Adipocyte (in vitro differentiated cells): Measurements from ENCODE around the gene SESTD1.
A peak's percentile ranks its signal among the peaks of the same experiment; 100 is the strongest.
"Not testable (repeated sequence)": the region's sequence is repeated elsewhere in the genome, so short reads cannot be mapped to it uniquely, and the experiment has no call there.

Experiments used
- DNase-seq: peaks from one replicate; pipeline ENCODE4 v3.0.0-alpha.2; 2015; ENCODE audit warnings: low read depth
- H3K27me3 ChIP-seq: replicated peaks from 2 replicates; pipeline ENCODE4 v1.7.0; 2013; ENCODE audit warnings: mild to moderate bottlenecking, low read length, moderate library complexity; ENCODE audit not compliant: control insufficient read depth, insufficient read depth
- H3K36me3 ChIP-seq: 2 replicates; pipeline ENCODE4 v1.7.0; 2013; ENCODE audit warnings: low read length, mild to moderate bottlenecking, moderate library complexity; ENCODE audit not compliant: control insufficient read depth, insufficient read depth, severe bottlenecking
- H3K4me1 ChIP-seq: 2 replicates; pipeline ENCODE4 v1.7.0; 2013; ENCODE audit warnings: mild to moderate bottlenecking, low read length, moderate library complexity; ENCODE audit not compliant: control insufficient read depth, insufficient read depth
- H3K4me3 ChIP-seq: 2 replicates; pipeline ENCODE4 v1.7.0; 2013; ENCODE audit warnings: mild to moderate bottlenecking, low read length, moderate library complexity
- H3K9ac ChIP-seq: 2 replicates; pipeline ENCODE4 v1.7.0; 2013; ENCODE audit warnings: mild to moderate bottlenecking, low read length, moderate library complexity
- H3K9me3 ChIP-seq: 2 replicates; pipeline ENCODE4 v1.7.0; 2013; ENCODE audit warnings: mild to moderate bottlenecking, low read length, moderate library complexity; ENCODE audit not compliant: control insufficient read depth

Gene SESTD1

DNA sequence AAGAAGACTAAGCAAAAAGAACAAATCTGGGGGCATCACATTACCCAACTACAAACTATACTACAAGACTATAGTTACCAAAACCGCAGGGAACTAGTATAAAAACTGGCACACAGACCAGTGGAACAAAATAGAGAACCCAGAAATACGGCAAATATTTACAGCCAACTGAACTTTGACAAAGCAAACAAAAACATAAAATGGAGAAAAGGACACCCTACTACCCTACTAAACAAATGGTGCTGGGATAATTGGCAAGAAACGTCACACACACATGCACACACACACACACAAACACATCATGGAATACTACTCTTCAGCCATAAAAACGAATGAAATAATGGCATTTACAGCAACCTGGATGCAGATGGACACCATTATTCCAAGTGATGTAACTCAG lies 53.3 kb downstream of the SESTD1 start:
- Histone ChIP-seq H3K9me3 (no peaks in the 10 kb centered on the region), H3K27me3 (no peaks in the 10 kb centered on the region), H3K9ac (no peak overlapping the region), H3K4me1 (no peaks in the 10 kb centered on the region), H3K36me3 (no peaks in the 10 kb centered on the region), H3K4me3 (no peak overlapping the region)
- no peak for DNase-seq

DNA sequence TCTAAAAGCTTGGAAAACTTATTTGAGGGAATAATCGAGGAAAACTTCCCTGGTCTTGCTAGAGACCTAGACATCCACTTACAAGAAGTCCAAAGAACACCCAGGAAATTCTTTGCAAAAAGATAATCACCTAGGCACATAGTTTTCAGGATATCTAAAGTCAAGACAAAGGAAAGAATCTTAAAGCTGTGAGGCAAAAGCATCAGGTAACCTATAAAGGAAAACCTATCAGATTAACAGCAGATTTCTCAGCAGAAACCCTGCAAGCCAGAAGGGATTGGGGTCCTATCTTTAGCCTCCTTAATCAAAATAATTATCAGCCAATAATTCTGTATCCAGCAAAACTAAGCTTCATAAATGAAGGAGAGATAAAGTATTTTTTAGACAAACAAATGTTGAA lies 56.4 kb downstream of the SESTD1 start:
- not testable (repeated sequence) for H3K27me3 ChIP-seq, H3K4me3 ChIP-seq, H3K9me3 ChIP-seq, H3K36me3 ChIP-seq, H3K4me1 ChIP-seq, DNase-seq, H3K9ac ChIP-seq

DNA sequence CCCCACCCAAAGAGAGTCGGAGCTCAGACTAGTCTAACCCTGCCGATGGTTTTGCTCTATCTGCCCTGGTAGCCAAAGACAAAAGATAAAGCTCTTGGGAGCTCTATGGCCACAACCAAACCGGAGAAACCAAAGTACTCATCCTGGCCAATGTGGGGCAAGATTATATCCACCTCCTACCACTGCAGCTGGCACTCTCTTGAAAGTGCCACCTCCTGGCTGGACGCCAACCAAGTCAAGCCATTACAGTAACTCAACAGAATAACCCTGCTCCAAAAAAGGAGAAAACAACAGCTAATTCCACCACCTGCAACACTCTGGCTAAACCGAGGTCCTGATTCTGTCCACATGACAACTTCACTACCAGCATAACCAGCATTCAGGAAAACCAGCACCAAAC lies 57.6 kb downstream of the SESTD1 start:
- no peak for DNase-seq
- H3K9me3 ChIP-seq = no peaks in the 10 kb centered on the region
- H3K27me3 ChIP-seq = no peaks in the 10 kb centered on the region

DNA sequence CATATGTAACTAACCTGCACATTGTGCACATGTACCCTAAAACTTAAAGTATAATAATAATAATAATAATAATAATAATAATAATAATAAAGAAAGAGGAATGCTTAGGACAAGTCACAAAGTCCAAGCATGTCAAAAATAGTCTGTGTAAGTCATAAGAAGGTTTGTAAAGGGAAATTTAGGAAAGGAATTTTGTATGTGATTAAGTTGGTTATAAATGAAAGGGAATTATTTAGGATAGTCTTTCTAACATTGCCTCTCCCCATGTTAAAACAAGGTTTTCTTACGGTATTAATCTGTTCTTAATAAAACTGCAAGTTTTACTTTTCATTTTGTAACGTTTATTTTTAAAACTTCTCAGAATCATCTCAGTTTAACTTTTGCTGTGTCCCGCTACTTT lies 62.8 kb downstream of the SESTD1 start:
- H3K4me3 ChIP-seq = no peak overlapping the region
- DNase-seq = no peak
- H3K4me1 ChIP-seq = no peaks in the 10 kb centered on the region
- no peaks in the 10 kb centered on the region for H3K36me3 ChIP-seq
- no peak overlapping the region for H3K9ac ChIP-seq
- H3K9me3 ChIP-seq = no peaks in the 10 kb centered on the region
- no peaks in the 10 kb centered on the region for H3K27me3 ChIP-seq

More for the DNA sequence above, 57.6 kb downstream of the SESTD1 start:
- Histone ChIP-seq H3K36me3 (no peaks in the 10 kb centered on the region), H3K9ac (no peak overlapping the region), H3K4me3 (no peak overlapping the region), H3K4me1 (no peaks in the 10 kb centered on the region)

DNA sequence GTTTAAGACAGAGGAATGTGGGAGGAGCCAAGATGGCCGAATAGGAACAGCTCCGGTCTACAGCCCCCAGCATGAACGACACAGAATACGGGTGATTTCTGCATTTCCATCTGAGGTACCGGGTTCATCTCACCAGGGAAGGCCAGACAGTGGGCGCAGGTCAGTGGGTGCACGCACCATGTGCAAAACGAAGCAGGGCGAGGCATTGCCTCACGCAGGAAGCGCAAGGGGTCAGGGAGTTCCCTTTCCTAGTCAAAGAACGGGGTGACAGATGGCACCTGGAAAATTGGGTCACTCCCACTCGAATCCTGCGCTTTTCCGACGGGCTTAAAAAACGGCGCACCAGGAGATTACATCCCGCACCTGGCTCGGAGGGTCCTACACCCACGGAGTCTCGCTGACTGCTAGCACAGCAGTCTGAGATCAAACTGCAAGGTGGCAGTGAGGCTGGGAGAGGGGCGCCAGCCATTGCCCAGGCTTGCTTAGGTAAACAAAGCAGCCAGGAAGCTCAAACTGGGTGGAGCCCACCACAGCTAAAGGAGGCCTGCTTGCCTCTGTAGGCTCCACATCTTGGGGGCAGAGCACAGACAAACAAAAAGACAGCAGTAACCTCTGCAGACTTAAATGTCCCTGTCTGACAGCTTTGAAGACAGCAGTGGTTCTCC lies 68.6 kb downstream of the SESTD1 start:
- not testable (repeated sequence) for H3K4me3 ChIP-seq

DNA sequence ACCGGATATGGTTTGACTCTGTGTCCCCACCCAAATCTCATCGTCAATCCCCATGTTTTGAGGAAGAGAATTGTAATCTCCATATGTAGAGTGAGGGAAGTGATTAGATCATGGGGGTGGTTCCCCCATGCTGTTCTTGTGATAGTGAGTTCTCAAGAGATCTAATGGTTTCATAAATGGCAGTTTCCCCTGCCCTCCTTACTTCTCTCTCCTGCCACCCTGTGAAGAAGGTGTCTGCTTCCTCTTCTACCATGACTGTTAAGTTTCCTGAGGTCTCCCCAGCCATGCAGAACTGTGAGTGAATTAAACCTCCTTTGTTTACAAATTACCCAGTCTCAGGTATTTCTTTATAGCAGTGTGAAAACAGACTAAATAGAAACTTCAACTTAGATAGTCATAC lies 69.5 kb downstream of the SESTD1 start:
- Histone ChIP-seq H3K27me3 (no peaks in the 10 kb centered on the region), H3K9me3 (peaks cover under 1% of the 10 kb centered on the region), H3K4me1 (peaks cover 28% of the 10 kb centered on the region), H3K4me3 (no peak overlapping the region), H3K36me3 (peaks cover under 1% of the 10 kb centered on the region), H3K9ac (no peak overlapping the region)
- DNase-seq = no peak

More for the DNA sequence above, 68.6 kb downstream of the SESTD1 start:
- not testable (repeated sequence) for DNase-seq, H3K36me3 ChIP-seq, H3K27me3 ChIP-seq, H3K9ac ChIP-seq, H3K9me3 ChIP-seq
- peaks cover 28% of the 10 kb centered on the region for H3K4me1 ChIP-seq

DNA sequence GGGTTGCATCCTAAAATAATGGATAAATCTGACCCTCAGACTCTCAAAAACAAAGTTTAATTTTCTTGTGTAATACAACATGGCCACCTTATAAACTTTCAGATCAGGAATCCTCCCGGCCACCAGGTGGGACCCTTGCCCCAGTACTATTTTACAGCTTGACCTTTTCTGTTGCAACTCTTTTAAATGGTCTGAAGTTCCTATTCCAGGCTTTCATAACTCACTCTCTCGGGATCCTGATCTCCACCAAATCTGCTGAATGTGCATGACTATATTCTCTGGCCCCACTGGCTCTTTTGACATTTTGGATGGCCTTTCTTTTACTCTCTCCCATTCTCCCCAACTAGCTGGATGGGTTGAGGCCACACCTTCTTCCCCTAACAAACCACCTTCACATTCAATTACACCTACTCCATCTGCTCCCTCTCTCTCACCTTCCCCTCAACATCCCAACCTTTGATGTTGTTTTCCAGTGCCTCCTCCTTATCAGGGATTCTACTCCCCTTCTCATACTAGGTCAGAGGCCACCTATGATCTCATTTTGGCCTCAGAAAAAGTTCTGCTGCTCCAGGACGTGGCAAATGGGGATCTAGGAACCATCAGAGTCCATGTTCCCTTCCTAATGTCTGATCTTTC lies 70.8 kb downstream of the SESTD1 start:
- Histone ChIP-seq H3K27me3 (no peaks in the 10 kb centered on the region), H3K4me3 (peak overlapping the region; percentile 23)
- no peak for DNase-seq

DNA sequence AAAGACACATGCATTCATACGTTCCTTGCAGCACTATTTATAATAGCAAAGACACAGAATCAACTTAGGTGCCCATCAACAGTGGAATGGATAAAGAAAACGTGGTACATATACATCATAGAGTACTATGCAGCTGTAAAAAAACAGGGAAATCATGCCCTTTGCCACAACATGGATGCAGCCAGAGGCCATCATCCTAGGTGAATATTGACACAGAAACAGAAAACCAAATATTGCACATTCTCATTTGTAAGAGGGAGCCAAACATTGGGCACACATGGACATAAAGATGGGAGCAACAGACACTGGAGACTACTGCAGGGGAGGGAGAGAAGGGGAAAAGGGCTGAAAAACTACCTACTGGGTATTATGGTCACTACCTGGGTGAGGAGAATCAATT lies 73.5 kb downstream of the SESTD1 start:
- H3K4me3 ChIP-seq = no peak overlapping the region
- H3K4me1 ChIP-seq = peaks cover 28% of the 10 kb centered on the region
- DNase-seq = no peak
- H3K9ac ChIP-seq = no peak overlapping the region
- H3K36me3 ChIP-seq = peaks cover 18% of the 10 kb centered on the region
- H3K9me3 ChIP-seq = peaks cover 8% of the 10 kb centered on the region
- H3K27me3 ChIP-seq = no peaks in the 10 kb centered on the region

More for the DNA sequence above, 70.8 kb downstream of the SESTD1 start:
- Histone ChIP-seq H3K9me3 (peaks cover 8% of the 10 kb centered on the region), H3K9ac (no peak overlapping the region), H3K4me1 (peaks cover 28% of the 10 kb centered on the region), H3K36me3 (peaks cover 10% of the 10 kb centered on the region)

DNA sequence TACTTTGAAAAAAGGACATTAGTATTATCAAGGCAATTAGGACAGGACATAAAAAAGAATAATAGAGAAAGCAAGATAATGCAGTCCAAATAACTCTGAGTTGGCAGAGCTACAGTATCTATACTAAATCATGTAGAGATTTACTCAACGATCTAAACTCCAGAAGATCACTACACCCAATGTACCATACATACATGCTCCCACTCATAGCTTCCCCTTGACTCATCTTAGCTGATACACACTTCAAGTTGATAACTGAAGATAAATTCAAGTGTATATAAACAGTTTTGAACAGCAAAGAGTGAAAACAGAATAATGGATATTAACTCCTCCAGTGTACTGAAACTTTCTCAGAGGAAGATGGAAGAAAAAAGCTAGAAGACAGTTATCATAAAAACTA lies 78.5 kb downstream of the SESTD1 start:
- Histone ChIP-seq H3K9me3 (peaks cover 8% of the 10 kb centered on the region), H3K9ac (no peak overlapping the region), H3K4me3 (no peak overlapping the region), H3K27me3 (no peaks in the 10 kb centered on the region), H3K4me1 (no peaks in the 10 kb centered on the region), H3K36me3 (peaks cover 31% of the 10 kb centered on the region)
- DNase-seq = peak; percentile 4

DNA sequence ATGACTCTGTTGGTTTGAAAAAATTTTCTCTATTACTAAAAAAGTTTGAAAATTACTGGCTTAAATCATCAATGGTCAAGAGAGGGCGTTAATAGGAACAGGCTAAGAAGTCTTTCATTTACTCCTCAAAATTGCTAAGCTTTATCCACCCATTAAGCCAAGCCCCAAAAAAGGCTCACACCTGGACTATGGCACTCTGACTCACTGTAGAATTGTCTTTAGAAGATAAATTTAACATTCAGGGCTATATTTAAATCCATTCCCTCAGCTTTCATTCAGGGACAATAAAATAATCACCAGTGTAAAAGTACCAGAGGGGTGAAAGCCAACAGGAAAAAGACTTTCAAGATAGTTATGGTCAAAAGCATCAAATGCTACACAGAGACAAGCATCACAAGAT lies 80.0 kb downstream of the SESTD1 start:
- Histone ChIP-seq H3K4me3 (no peak overlapping the region), H3K27me3 (no peaks in the 10 kb centered on the region), H3K9me3 (peaks cover 2% of the 10 kb centered on the region), H3K4me1 (no peaks in the 10 kb centered on the region), H3K36me3 (peaks cover 40% of the 10 kb centered on the region), H3K9ac (no peak overlapping the region)
- no peak for DNase-seq

DNA sequence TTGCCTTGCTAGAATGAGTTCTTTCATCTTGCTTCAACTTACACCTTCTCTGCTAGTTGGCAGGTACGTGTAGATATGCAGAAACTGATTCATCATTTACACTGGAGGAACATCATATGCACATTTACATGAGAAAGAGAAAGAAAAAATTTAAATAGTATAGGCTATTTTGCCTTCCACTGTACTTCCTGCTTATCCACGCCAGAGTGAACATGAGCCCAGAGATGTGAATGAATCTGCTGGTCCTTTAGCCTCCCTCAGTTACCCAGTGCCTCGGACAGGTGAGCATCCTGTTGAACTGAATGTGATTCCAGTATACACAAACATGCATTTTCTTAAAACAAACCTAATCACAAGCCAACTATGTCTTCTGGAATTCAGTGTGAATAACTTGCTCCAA lies 83.6 kb downstream of the SESTD1 start:
- no peak overlapping the region for H3K9ac ChIP-seq
- no peaks in the 10 kb centered on the region for H3K4me1 ChIP-seq
- no peak for DNase-seq
- H3K9me3 ChIP-seq = no peaks in the 10 kb centered on the region
- no peaks in the 10 kb centered on the region for H3K27me3 ChIP-seq
- H3K36me3 ChIP-seq = peaks cover 52% of the 10 kb centered on the region
- no peak overlapping the region for H3K4me3 ChIP-seq

DNA sequence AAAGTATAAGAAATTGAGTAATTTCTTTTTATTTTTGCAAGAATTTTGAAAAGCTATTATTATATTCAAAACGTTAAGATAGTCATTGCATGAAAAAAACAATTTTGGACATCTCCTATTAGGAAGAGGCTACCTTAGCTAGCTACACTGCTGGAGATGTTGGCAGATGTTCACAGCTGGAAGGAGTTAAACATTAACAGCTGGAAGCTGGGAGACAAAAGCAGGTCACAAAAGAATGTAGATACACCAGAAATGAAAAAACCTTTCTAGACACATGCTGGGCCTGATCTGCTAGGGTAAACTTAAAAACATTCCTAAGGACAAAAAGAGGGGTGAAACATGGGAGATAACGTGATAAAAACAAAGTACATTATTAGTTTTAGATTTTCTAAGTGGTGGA lies 84.4 kb downstream of the SESTD1 start:
- Histone ChIP-seq H3K36me3 (peaks cover 59% of the 10 kb centered on the region), H3K9me3 (no peaks in the 10 kb centered on the region), H3K4me3 (no peak overlapping the region), H3K9ac (no peak overlapping the region), H3K27me3 (no peaks in the 10 kb centered on the region), H3K4me1 (no peaks in the 10 kb centered on the region)
- DNase-seq = no peak
